Heart right ventricle (tissue), 16 donors: ENCODE measurements around the gene RAD51B. TPM values are rescaled to one million over a fixed set of nuclear protein-coding genes. Genes with fewer than 3 reads are reported as not detected.

Experiments used
- ATAC-seq, 8 donors: fragments of 200-7000 bp; cut with Tn5 transposase; one replicate each; pipeline ENCODE4 v1.9.1; 2020; ENCODE audit warnings: mild to moderate bottlenecking in 8 of 8, moderate library complexity in 8 of 8, moderate number of reproducible peaks in 1 of 8
- DNase-seq, 2 donors: peaks; one replicate each; pipeline ENCODE4 v3.0.0-alpha.2; 2020
- H3K27ac ChIP-seq, 10 donors: fragments of 200-600 bp; sonication (generic) in 2 of 10; one replicate each; pipeline versions ENCODE4 v1.5.0 to v1.8.0; 2020 to 2022; ENCODE audit warnings: mild to moderate bottlenecking in 3 of 10
- H3K27me3 ChIP-seq, 7 donors: fragments of 200-600 bp; one replicate each; pipeline ENCODE4 v1.8.0; 2021 to 2022; ENCODE audit warnings: mild to moderate bottlenecking in 2 of 7
- H3K36me3 ChIP-seq, 9 donors: fragments of 200-600 bp; sonication (generic) in 1 of 9; one replicate each; pipeline versions ENCODE4 v1.5.0 to v1.8.0; 2020 to 2022; ENCODE audit warnings: mild to moderate bottlenecking in 2 of 9
- H3K4me1 ChIP-seq, 9 donors: fragments of 200-600 bp; sonication (generic) in 1 of 9; one replicate each; pipeline versions ENCODE4 v1.5.0 to v1.8.0; 2020 to 2022; ENCODE audit warnings: mild to moderate bottlenecking in 4 of 9
- H3K4me3 ChIP-seq, 10 donors: fragments of 200-600 bp; sonication (generic) in 2 of 10; one replicate each; pipeline versions ENCODE4 v1.5.0 to v1.8.0; 2020 to 2022; ENCODE audit warnings: mild to moderate bottlenecking in 7 of 10, moderate library complexity in 2 of 10
- H3K9me3 ChIP-seq, 11 donors: fragments of 200-600 bp in 10 of 11; sonication (generic) in 2 of 11; one replicate each; pipeline versions ENCODE4 v1.5.0 to v1.8.0; 2013 to 2022; ENCODE audit warnings: mild to moderate bottlenecking in 2 of 11, control low read depth in 1 of 11, moderate library complexity in 1 of 11
- CTCF ChIP-seq, 9 donors: fragments of 200-600 bp; sonication (generic) in 2 of 9; IDR thresholded peaks; one replicate each; pipeline versions ENCODE4 v1.5.0 to v1.8.0; 2021 to 2022; ENCODE audit warnings: antibody characterized with exemption in 9 of 9, mild to moderate bottlenecking in 5 of 9, moderate library complexity in 1 of 9
- WGBS, 2 donors: extraction: QIAGEN DNeasy Blood & Tissue Kit; methylation state at CpG; one replicate each; pipeline ENCODE4 v1.1.7; 2013; ENCODE audit warnings: inconsistent platforms in 1 of 2; 5-methylcytosine and 5-hydroxymethylcytosine counted together
- intact Hi-C, 10 donors: fragments of 100-400 bp; cut with DNase I; formaldehyde crosslinking; loops; one replicate each; pipeline versions ENCODE4 v1.11.1 to v1.14.2; 2022
- polyA plus RNA-seq, 2 donors: library from polyadenylated mRNA; stranded (reverse); fragments of 200-250 nt; gene quantifications; one replicate each; pipeline ENCODE4 v1.2.3, GENCODE V29; 2013
- total RNA-seq, 10 donors: library from RNA; stranded (reverse); fragmentation: NEBNext Ultra II Directional in 3 of 10; extraction: Animal tissue kit (Norgen Biotek cat#: 25700) in 3 of 10; gene quantifications; one replicate each; pipeline versions ENCODE4 v1.2.1 to v1.2.4, GENCODE V29; 2021 to 2023
- donor health status: Arrhythmogenic right ventricular cardiomyopathy.
- donor health status: ischemic (EF 13 %, LVEDD 7.1; RV severe dilation, severe dysfunction).
- donor health status: healthy with polysubstance abuse.
- donor health status: DM: no; HTN: yes; CAD: no.
- donor health status: DM: no; HTN: no; CAD: no.
- donor health status: ischemic (EF 25% LVEDD 6.9; RV normal size, moderate dysfunction).
- donor health status: ischemic (EF 25% LVEDD 5.7; RV mildly dilated, moderate dysfunction).
- donor health status: healthy.
- donor health status: DM: yes; HTN: yes; CAD: no.
- donor health status: Ischemic cardiomyopathy.
- donor health status: ischemic (EF 35%, LVEDD 5.7; RV mildly dilated, moderate dysfunction).
- donor health status: nonischemic (EF 11% LVEDD 7.7; RV severe dilation, severe dysfunction).
- donor health status: DM: yes; HTN: yes; CAD: no.
- donor health status: PGD.
- donor health status: ischemic (EF 29% LVEDD 5.4; RV normal size, mild dysfunction).
- donor health status: nonischemic (EF 23%, LVEDD 6.1; RV moderate dilation, normal function).

The RAD51B gene
- total and polyA plus RNA-seq, 12 donors: 0.88 to 8.6 (median 3.5) TPM

DNA sequence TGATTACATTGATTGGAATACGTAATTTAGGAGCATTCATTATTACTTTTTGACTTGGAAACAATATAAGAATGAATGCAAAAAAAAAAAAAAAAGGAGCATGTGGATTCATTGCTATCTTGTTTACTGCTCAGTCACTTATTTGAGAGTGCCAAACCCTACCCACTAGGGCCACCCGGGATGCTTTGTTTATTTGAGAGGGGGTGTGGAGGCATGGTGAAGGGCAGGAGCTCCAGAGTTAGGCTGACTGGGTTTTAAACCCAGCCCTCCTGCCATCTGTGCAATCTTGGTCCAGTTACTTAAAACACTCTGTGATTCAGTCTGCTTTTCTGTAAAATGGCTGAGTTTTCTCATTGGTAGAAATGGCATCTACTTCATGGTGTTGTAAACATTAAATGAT is 195.2 kb downstream of the RAD51B start:
- H3K4me1 ChIP-seq: peaks cover 0 to 23% (median 0%) of the 10 kb centered on the region in 9 donors
- no peaks in the 10 kb centered on the region for H3K36me3 ChIP-seq
- TF ChIP-seq CTCF (IDR thresholded peaks at IDR 0.05): no peak
- WGBS, 2 donors: 77% methylated on average over 2 of the region's 2 CpGs
- intact Hi-C loops: no loop called here
- no peak overlapping the region for H3K27ac ChIP-seq
- H3K9me3 ChIP-seq: no peaks in the 10 kb centered on the region
- H3K27me3 ChIP-seq: no peaks in the 10 kb centered on the region
- H3K4me3 ChIP-seq: no peak overlapping the region
- ATAC-seq (no peak), DNase-seq (no peak)

DNA sequence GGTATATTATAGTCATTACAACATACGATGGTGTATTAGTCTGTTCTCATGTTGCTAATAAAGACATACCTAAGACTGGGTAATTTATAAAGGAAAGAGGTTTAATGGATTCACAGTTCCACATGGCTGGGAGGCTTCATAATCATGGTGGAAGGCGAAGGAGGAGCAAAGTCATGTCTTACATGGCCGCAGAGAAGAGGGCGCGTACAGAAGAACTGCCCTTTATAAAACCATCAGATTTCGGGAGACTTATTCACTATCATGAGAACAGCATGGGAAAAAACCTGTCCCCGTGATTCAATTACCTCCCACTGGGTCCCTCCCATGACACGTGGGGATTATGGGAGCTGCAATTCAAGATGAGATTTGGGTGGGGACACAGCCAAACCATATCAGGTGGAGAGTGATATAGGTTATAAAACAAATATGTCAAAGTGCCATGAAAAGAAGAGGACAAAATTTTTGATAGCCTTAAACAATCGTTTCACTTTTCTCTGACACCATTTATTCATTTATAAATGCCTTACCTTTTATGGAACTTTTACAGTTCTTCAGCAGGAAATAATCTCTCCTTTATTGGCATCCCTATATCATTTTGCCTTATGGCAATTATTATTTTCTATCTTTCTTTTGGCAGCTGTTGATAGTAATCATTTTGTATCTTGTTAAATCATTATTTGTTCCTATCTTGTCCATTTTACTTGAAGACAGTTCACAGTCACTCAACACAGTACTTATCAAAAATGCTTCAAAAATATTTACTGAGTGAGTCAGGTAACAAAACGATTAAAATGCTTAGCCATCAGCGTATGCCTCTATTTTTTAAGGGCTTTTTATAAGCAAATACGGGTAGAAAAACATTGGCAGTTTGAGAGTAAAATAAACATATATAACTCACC is 196.0 kb downstream of the RAD51B start:
- WGBS, 2 donors: 87 to 97% methylated on average over 12 of the region's 12 CpGs
- H3K36me3 ChIP-seq: no peaks in the 10 kb centered on the region
- H3K4me3 ChIP-seq: no peak overlapping the region
- ATAC-seq (no peak), DNase-seq (no peak)
- H3K9me3 ChIP-seq: no peaks in the 10 kb centered on the region
- H3K4me1 ChIP-seq: peaks cover 0 to 24% (median 0%) of the 10 kb centered on the region in 9 donors
- intact Hi-C loops: no loop called here
- no peak for TF ChIP-seq CTCF (IDR thresholded peaks at IDR 0.05)
- H3K27ac ChIP-seq: no peak overlapping the region
- H3K27me3 ChIP-seq: no peaks in the 10 kb centered on the region

GRCh38 chr14:68016255-68016914 is 196.8 kb downstream of the RAD51B start:
- intact Hi-C loops: no loop called here
- no peak for TF ChIP-seq CTCF (IDR thresholded peaks at IDR 0.05)
- H3K4me3 ChIP-seq: no peak overlapping the region
- no peaks in the 10 kb centered on the region for H3K36me3 ChIP-seq
- ATAC-seq (no peak), DNase-seq (no peak)
- H3K27me3 ChIP-seq: no peaks in the 10 kb centered on the region
- H3K9me3 ChIP-seq: no peaks in the 10 kb centered on the region
- H3K4me1 ChIP-seq: peaks cover 0 to 26% (median 2%) of the 10 kb centered on the region in 9 donors
- H3K27ac ChIP-seq: no peak overlapping the region

- no peak for DNase-seq
- 92 to 100% methylated on average over 1 of the region's 1 CpG for WGBS, 2 donors
- ATAC-seq: no peak
- intact Hi-C loops: no loop called here
- Histone ChIP-seq H3K4me1 (peaks cover 0 to 13% (median 0%) of the 10 kb centered on the region in 9 donors), H3K9me3 (peaks cover 0 to 15% (median 0%) of the 10 kb centered on the region in 11 donors), H3K27me3 (no peaks in the 10 kb centered on the region), H3K36me3 (no peaks in the 10 kb centered on the region), H3K4me3 (no peak overlapping the region), H3K27ac (no peak overlapping the region)
- no peak for TF ChIP-seq CTCF (IDR thresholded peaks at IDR 0.05)
These were observed 199.0 kb downstream of the RAD51B start for GRCh38 chr14:68018598-68018997.
